GM08714 (cell line): ENCODE measurements around the gene KIAA1191.

Source experiments
- H3K4me3 ChIP-seq: fragments of 200-500 bp; sonication (Bioruptor generic); 2 replicates; pipeline ENCODE4 v1.5.1; 2014; ENCODE audit warnings: mild to moderate bottlenecking, low read length, inconsistent platforms
- ZNF274 ChIP-seq: IDR thresholded peaks from 2 replicates; pipeline ENCODE4 v1.6.1; 2012; ENCODE audit warnings: mild to moderate bottlenecking, low read depth, low read length

KIAA1191 gene

GRCh38 chr5:176362233-176362490 is 598 bp upstream of the KIAA1191 start:
- H3K4me3 ChIP-seq, result peak overlapping the region; percentile 97; the same call in 1 of the 2 replicates
- TF ChIP-seq ZNF274, result no peak

GRCh38 chr5:176360894-176361436 is 599 bp downstream of the KIAA1191 start:
- H3K4me3 ChIP-seq, result peak overlapping the region; percentile 97
- no peak for TF ChIP-seq ZNF274

GRCh38 chr5:176359658-176360057 is 1.9 kb downstream of the KIAA1191 start:
- no peak overlapping the region for H3K4me3 ChIP-seq
- TF ChIP-seq ZNF274, result no peak

GRCh38 chr5:176356179-176356566 is 5.4 kb downstream of the KIAA1191 start:
- no peak for TF ChIP-seq ZNF274
- no peak overlapping the region for H3K4me3 ChIP-seq

- TF ChIP-seq ZNF274, result no peak
- H3K4me3 ChIP-seq, result no peak overlapping the region
Measured at GRCh38 chr5:176355400-176356178, 6.0 kb downstream of the KIAA1191 start.

- TF ChIP-seq ZNF274, result no peak
- no peak overlapping the region for H3K4me3 ChIP-seq
Measured at GRCh38 chr5:176353533-176353932, 8.0 kb downstream of the KIAA1191 start.

- no peak for TF ChIP-seq ZNF274
- H3K4me3 ChIP-seq, result no peak overlapping the region
Measured at GRCh38 chr5:176352116-176352878, 9.3 kb downstream of the KIAA1191 start.

- no peak overlapping the region for H3K4me3 ChIP-seq
- no peak for TF ChIP-seq ZNF274
Measured at GRCh38 chr5:176350416-176350815, 11.1 kb downstream of the KIAA1191 start.

GRCh38 chr5:176342766-176343458 is 18.7 kb downstream of the KIAA1191 start:
- TF ChIP-seq ZNF274, result no peak
- H3K4me3 ChIP-seq, result no peak overlapping the region

- no peak overlapping the region for H3K4me3 ChIP-seq
- no peak for TF ChIP-seq ZNF274
Measured at GRCh38 chr5:176342158-176342483, 19.4 kb downstream of the KIAA1191 start.

GRCh38 chr5:176341325-176342157 is 20.0 kb downstream of the KIAA1191 start:
- TF ChIP-seq ZNF274, result no peak
- H3K4me3 ChIP-seq, result no peak overlapping the region

- H3K4me3 ChIP-seq, result no peak overlapping the region
- TF ChIP-seq ZNF274, result no peak
Measured at GRCh38 chr5:176339304-176339703, 22.3 kb downstream of the KIAA1191 start.

- TF ChIP-seq ZNF274, result no peak
- H3K4me3 ChIP-seq, result no peak overlapping the region
Measured at GRCh38 chr5:176337913-176338312, 23.7 kb downstream of the KIAA1191 start.

GRCh38 chr5:176334031-176334770 is 27.4 kb downstream of the KIAA1191 start:
- no peak for TF ChIP-seq ZNF274
- H3K4me3 ChIP-seq, result no peak overlapping the region
